Mesendoderm (in vitro differentiated cells): Measurements from ENCODE around the gene CD300C.

Source experiments
- DNase-seq: peaks from one replicate; pipeline ENCODE4 v3.0.0; 2013
- H2AK5ac ChIP-seq: 2 replicates; pipeline ENCODE4 v1.6.1; 2013; ENCODE audit warnings: low read length, inconsistent platforms
- H2BK120ac ChIP-seq: 2 replicates; pipeline ENCODE4 v1.6.1; 2013; ENCODE audit warnings: low read depth, mild to moderate bottlenecking, low read length, moderate library complexity, mixed read lengths
- H2BK15ac ChIP-seq: replicated peaks from 2 replicates; pipeline ENCODE4 v1.6.1; 2013; ENCODE audit warnings: low read depth, mild to moderate bottlenecking, moderate library complexity
- H2BK5ac ChIP-seq: 2 replicates; pipeline ENCODE4 v1.6.1; 2013; ENCODE audit warnings: low read length, inconsistent platforms
- H3K18ac ChIP-seq: 2 replicates; pipeline ENCODE4 v1.6.1; 2013; ENCODE audit warnings: mild to moderate bottlenecking, low read length, mixed read lengths
- H3K23ac ChIP-seq: one replicate; pipeline ENCODE4 v1.6.1; 2013; ENCODE audit warnings: low read length
- H3K27ac ChIP-seq: 2 replicates; pipeline ENCODE4 v1.5.1; 2013; ENCODE audit warnings: low read depth, mild to moderate bottlenecking, inconsistent platforms, low read length, moderate library complexity
- H3K27me3 ChIP-seq: 2 replicates; pipeline ENCODE4 v1.6.1; 2013; ENCODE audit warnings: low read length, control low read depth, mild to moderate bottlenecking, inconsistent platforms; ENCODE audit not compliant: insufficient read depth, poor library complexity
- H3K36me3 ChIP-seq: 2 replicates; pipeline ENCODE4 v1.6.1; 2013; ENCODE audit warnings: low read length, inconsistent platforms; ENCODE audit not compliant: control insufficient read depth, insufficient read depth
- H3K4ac ChIP-seq: one replicate; pipeline ENCODE4 v1.6.1; 2013; ENCODE audit warnings: low read depth, mild to moderate bottlenecking, low read length, moderate library complexity
- H3K4me1 ChIP-seq: 2 replicates; pipeline ENCODE4 v1.6.1; 2013; ENCODE audit warnings: low read depth, low read length, inconsistent platforms; ENCODE audit not compliant: control insufficient read depth
- H3K4me2 ChIP-seq: 2 replicates; pipeline ENCODE4 v1.6.1; 2013; ENCODE audit warnings: low read length
- H3K4me3 ChIP-seq: 2 replicates; pipeline ENCODE4 v1.5.1; 2013; ENCODE audit warnings: mild to moderate bottlenecking, low read length
- H3K56ac ChIP-seq: one replicate; pipeline ENCODE4 v1.6.1; 2013; ENCODE audit warnings: low read length
- H3K79me1 ChIP-seq: 2 replicates; pipeline ENCODE4 v1.6.1; 2013; ENCODE audit warnings: low read length, inconsistent platforms
- H3K79me2 ChIP-seq: 2 replicates; pipeline ENCODE4 v1.6.1; 2013; ENCODE audit warnings: mild to moderate bottlenecking, low read length; ENCODE audit not compliant: control insufficient read depth, insufficient read depth
- H3K9ac ChIP-seq: 2 replicates; pipeline ENCODE4 v1.6.1; 2013; ENCODE audit warnings: low read length, inconsistent platforms
- H4K5ac ChIP-seq: one replicate; pipeline ENCODE4 v1.6.1; 2013; ENCODE audit warnings: low read length
- H4K8ac ChIP-seq: one replicate; pipeline ENCODE4 v1.6.1; 2013; ENCODE audit warnings: low read depth, mild to moderate bottlenecking, control low read depth, low read length, moderate library complexity
- WGBS: extraction: QIAGEN DNeasy Blood & Tissue Kit; methylation state at CpG from one replicate; pipeline ENCODE4 v1.1.7; 2013; ENCODE audit warnings: low lambda C conversion rate, missing lambda C conversion rate; ENCODE audit not compliant: insufficient coverage; ENCODE audit errors: extremely low coverage; 5-methylcytosine and 5-hydroxymethylcytosine counted together

CD300C gene

DNA sequence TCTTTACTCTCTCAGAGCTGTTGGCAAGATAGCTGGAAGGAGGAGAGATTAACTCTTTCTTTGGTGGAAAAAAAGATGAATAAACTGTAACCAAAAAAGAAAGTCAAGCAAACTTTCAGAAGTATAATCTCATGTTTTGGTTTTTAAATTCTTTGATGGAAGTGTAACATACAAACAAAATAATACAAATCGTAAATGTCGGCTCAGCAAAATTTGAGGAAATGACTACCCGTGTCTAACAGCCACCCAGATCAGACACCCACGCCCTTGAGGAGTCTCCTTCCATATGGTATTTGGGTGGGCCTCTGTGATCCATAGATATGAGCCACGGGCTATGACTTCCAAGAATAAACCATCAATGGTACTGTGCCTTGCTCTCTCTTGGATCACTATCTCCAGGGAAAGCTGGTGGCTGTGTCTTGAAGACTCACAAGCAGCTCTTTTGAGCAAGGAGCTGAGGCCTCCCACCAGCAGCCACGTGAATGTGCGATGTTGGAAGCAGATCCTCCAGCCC lies 9.6 kb upstream of the CD300C start:
- no peak overlapping the region for H4K5ac ChIP-seq
- H3K4me1 ChIP-seq: no peaks in the 10 kb centered on the region
- no peaks in the 10 kb centered on the region for H3K36me3 ChIP-seq
- H3K4me2 ChIP-seq: no peak overlapping the region
- H3K4ac ChIP-seq: no peak overlapping the region
- H3K56ac ChIP-seq: no peak overlapping the region
- no peak overlapping the region for H2BK120ac ChIP-seq
- DNase-seq: no peak
- H3K9ac ChIP-seq: no peak overlapping the region
- H3K18ac ChIP-seq: no peak overlapping the region
- H3K79me2 ChIP-seq: no peaks in the 10 kb centered on the region
- H2BK5ac ChIP-seq: no peak overlapping the region
- H3K27me3 ChIP-seq: no peaks in the 10 kb centered on the region
- H4K8ac ChIP-seq: no peak overlapping the region
- WGBS: no CpG with 5 or more reads among the region's 7 CpGs
- H2AK5ac ChIP-seq: no peak overlapping the region
- no peaks in the 10 kb centered on the region for H3K79me1 ChIP-seq
- H3K4me3 ChIP-seq: no peak overlapping the region
- H2BK15ac ChIP-seq: no peak overlapping the region
- H3K23ac ChIP-seq: no peak overlapping the region
- no peak overlapping the region for H3K27ac ChIP-seq

DNA sequence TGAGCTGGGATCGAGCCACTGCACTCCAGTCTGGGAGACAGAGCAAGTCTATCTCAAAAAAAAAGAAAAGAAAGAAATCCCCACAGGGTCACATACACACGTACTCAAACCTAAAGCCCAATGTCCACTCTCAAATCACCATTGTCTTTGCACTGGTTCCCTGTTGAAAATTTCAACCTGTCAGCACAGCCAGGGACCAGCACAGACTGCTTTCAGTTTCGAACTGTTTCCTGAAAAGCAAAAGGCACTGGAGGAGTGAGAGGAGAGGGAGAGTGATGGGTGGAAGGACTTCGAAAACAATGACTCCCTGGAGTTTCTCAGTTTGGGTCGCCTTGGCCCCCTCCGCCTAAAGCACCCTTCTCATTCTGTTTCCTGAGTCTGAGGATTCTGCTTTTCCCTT lies 9.0 kb upstream of the CD300C start:
- Histone ChIP-seq H3K27ac (no peak overlapping the region), H3K4ac (no peak overlapping the region), H3K79me2 (no peaks in the 10 kb centered on the region), H3K27me3 (no peaks in the 10 kb centered on the region), H3K4me3 (no peak overlapping the region), H4K8ac (no peak overlapping the region), H3K79me1 (no peaks in the 10 kb centered on the region), H2BK15ac (no peak overlapping the region), H3K36me3 (no peaks in the 10 kb centered on the region), H3K4me2 (no peak overlapping the region), H2BK5ac (no peak overlapping the region), H3K4me1 (no peaks in the 10 kb centered on the region), H3K9ac (no peak overlapping the region), H3K18ac (no peak overlapping the region), H4K5ac (no peak overlapping the region), H3K23ac (no peak overlapping the region), H2BK120ac (no peak overlapping the region), H3K56ac (no peak overlapping the region), H2AK5ac (no peak overlapping the region)
- no CpG with 5 or more reads among the region's 6 CpGs for WGBS
- no peak for DNase-seq

DNA sequence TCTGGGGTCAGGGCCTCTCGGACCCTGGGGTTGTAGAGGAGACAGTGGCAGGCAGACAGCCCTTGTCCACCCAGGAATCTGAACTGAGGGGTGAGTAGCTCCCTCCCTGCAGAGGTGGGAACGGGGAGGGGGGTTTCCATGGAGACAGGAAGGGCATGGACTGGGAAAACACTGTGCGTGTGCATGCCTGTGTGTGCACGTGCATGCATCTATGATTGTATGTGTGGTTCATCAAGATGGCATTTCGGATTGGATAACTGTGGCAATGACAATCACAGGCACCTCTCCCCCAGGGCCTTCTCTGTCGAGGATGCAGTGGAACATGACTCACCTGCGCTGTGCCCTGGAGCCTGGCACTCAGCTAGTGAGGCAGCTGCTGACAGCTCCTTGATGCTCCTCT lies 6.1 kb upstream of the CD300C start:
- H2BK5ac ChIP-seq: no peak overlapping the region
- H3K4me2 ChIP-seq: no peak overlapping the region
- H3K27me3 ChIP-seq: no peaks in the 10 kb centered on the region
- H2BK120ac ChIP-seq: no peak overlapping the region
- no peak overlapping the region for H3K9ac ChIP-seq
- no peaks in the 10 kb centered on the region for H3K79me1 ChIP-seq
- H3K56ac ChIP-seq: no peak overlapping the region
- no peak for DNase-seq
- H3K4ac ChIP-seq: no peak overlapping the region
- no peaks in the 10 kb centered on the region for H3K4me1 ChIP-seq
- H4K8ac ChIP-seq: no peak overlapping the region
- H3K27ac ChIP-seq: no peak overlapping the region
- WGBS: no CpG with 5 or more reads among the region's 7 CpGs
- H3K36me3 ChIP-seq: no peaks in the 10 kb centered on the region
- H2BK15ac ChIP-seq: no peak overlapping the region
- no peak overlapping the region for H3K18ac ChIP-seq
- no peaks in the 10 kb centered on the region for H3K79me2 ChIP-seq
- no peak overlapping the region for H2AK5ac ChIP-seq
- no peak overlapping the region for H3K4me3 ChIP-seq
- no peak overlapping the region for H4K5ac ChIP-seq
- no peak overlapping the region for H3K23ac ChIP-seq

DNA sequence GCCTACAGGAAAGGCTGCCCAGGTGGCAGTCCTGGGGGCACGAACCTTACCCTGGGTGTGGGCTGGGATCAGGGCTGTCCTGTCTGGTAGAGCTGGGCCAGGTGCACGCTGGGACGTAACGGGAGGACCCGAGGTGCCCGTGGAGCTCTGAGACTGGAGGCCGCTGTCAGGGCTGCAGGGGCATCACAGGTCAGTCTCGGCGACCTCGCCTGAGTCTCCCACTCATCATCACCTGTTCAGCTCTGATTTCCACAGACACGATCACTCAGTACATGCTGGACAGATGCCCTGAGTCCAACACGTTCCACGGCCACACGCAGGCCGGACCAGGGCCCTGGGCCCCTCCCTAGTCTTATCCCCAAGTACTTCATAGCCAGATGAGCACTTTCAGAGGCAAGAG lies 4.7 kb upstream of the CD300C start:
- Histone ChIP-seq H2BK5ac (no peak overlapping the region), H3K79me2 (no peaks in the 10 kb centered on the region), H2AK5ac (no peak overlapping the region), H3K27me3 (no peaks in the 10 kb centered on the region), H3K23ac (no peak overlapping the region), H3K18ac (no peak overlapping the region), H4K8ac (no peak overlapping the region), H3K4me3 (no peak overlapping the region), H3K4me1 (no peaks in the 10 kb centered on the region), H3K9ac (no peak overlapping the region), H4K5ac (no peak overlapping the region), H2BK120ac (no peak overlapping the region), H3K4ac (no peak overlapping the region), H3K79me1 (no peaks in the 10 kb centered on the region), H3K27ac (no peak overlapping the region), H2BK15ac (no peak overlapping the region), H3K4me2 (no peak overlapping the region), H3K56ac (no peak overlapping the region), H3K36me3 (no peaks in the 10 kb centered on the region)
- WGBS: no CpG with 5 or more reads among the region's 15 CpGs
- no peak for DNase-seq

DNA sequence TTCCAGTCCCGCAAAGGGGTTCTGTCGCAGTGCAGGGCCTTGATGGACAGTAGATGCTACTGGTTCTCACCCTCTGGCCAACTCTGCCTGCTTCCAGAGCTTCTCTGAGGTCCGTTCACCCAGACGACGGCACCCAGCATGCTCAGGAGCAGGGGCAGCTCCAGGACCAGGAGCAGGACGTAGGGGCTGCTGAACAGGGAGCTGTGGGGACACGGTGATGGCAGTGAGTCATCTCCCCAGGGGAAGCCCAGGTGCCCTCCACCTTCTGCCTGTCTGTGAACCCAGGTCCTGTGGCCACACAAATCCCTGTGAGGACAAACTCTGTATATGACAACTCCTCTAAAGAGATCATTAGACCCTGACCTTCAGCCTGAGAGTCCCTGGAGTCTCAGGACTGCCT lies 3.4 kb upstream of the CD300C start:
- H3K4me1 ChIP-seq: no peaks in the 10 kb centered on the region
- no peaks in the 10 kb centered on the region for H3K27me3 ChIP-seq
- WGBS: no CpG with 5 or more reads among the region's 7 CpGs
- no peak overlapping the region for H3K23ac ChIP-seq
- no peak overlapping the region for H3K4ac ChIP-seq
- no peak overlapping the region for H2AK5ac ChIP-seq
- no peak overlapping the region for H4K8ac ChIP-seq
- H3K27ac ChIP-seq: no peak overlapping the region
- H2BK5ac ChIP-seq: no peak overlapping the region
- H3K18ac ChIP-seq: no peak overlapping the region
- no peak overlapping the region for H2BK120ac ChIP-seq
- H3K56ac ChIP-seq: no peak overlapping the region
- no peak overlapping the region for H3K4me2 ChIP-seq
- no peak overlapping the region for H2BK15ac ChIP-seq
- H3K79me1 ChIP-seq: no peaks in the 10 kb centered on the region
- no peak for DNase-seq
- no peak overlapping the region for H3K4me3 ChIP-seq
- H4K5ac ChIP-seq: no peak overlapping the region
- H3K9ac ChIP-seq: no peak overlapping the region
- H3K79me2 ChIP-seq: no peaks in the 10 kb centered on the region
- no peaks in the 10 kb centered on the region for H3K36me3 ChIP-seq

DNA sequence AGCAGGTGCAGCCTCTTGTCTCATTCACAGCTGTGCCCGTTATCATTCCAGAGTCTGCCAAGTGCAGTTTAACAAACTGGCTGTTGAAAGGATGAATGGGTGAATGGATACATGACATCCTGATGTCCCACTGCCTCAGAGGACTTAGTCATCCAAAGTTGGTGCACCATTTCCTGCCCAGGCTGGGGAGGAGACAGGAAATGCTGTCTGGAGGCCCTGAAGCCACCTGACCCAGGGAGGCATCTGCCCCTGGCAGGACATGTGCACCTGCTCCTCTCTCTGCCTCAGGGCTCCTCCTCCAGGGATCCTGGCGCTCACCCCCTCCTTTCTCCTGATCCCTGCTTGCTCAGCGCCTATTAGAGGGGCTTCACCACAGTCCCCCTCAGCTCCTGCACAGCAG lies 1.8 kb upstream of the CD300C start:
- no peaks in the 10 kb centered on the region for H3K27me3 ChIP-seq
- H3K4ac ChIP-seq: no peak overlapping the region
- no peak overlapping the region for H3K27ac ChIP-seq
- H2BK5ac ChIP-seq: no peak overlapping the region
- H3K23ac ChIP-seq: no peak overlapping the region
- H3K79me2 ChIP-seq: no peaks in the 10 kb centered on the region
- no peak overlapping the region for H2BK120ac ChIP-seq
- WGBS: no CpG with 5 or more reads among the region's 3 CpGs
- H2AK5ac ChIP-seq: no peak overlapping the region
- H3K36me3 ChIP-seq: no peaks in the 10 kb centered on the region
- no peaks in the 10 kb centered on the region for H3K4me1 ChIP-seq
- no peaks in the 10 kb centered on the region for H3K79me1 ChIP-seq
- no peak overlapping the region for H4K8ac ChIP-seq
- no peak overlapping the region for H3K4me3 ChIP-seq
- H3K4me2 ChIP-seq: no peak overlapping the region
- no peak overlapping the region for H3K9ac ChIP-seq
- H2BK15ac ChIP-seq: no peak overlapping the region
- no peak for DNase-seq
- no peak overlapping the region for H3K18ac ChIP-seq
- no peak overlapping the region for H3K56ac ChIP-seq
- H4K5ac ChIP-seq: no peak overlapping the region
